ENCODE data around the gene NOD1. TPM values are rescaled to one million over a fixed set of nuclear protein-coding genes. Genes with fewer than 3 reads are reported as not detected.
"Not testable (repeated sequence)": the region's sequence is repeated elsewhere in the genome, so short reads cannot be mapped to it uniquely, and the experiment has no call there.

NOD1 gene
- total and polyA plus RNA-seq, 7 donors = 3.0 to 17.5 (median 6.4) TPM

GRCh38 chr7:30423788-30424505 is 54.6 kb downstream of the NOD1 start:
- H3K27ac ChIP-seq = no peak overlapping the region
- intact Hi-C loops (cut with DNase I) = no loop called here
- TF ChIP-seq CTCF (IDR thresholded peaks at IDR 0.05) = no peak
- TF ChIP-seq POLR2AphosphoS5 (IDR thresholded peaks at IDR 0.05) = no peak
- TF ChIP-seq EP300 (IDR thresholded peaks at IDR 0.05) = no peak
- no peak for TF ChIP-seq POLR2A (IDR thresholded peaks at IDR 0.05)
- H3K4me1 ChIP-seq = no peaks in the 10 kb centered on the region
- no peaks in the 10 kb centered on the region for H3K27me3 ChIP-seq
- DNase-seq = peak; percentile 48
- 90 to 96% methylated on average over 14 of the region's 14 CpGs for WGBS, 2 donors
- no peak overlapping the region for H3K4me3 ChIP-seq
- H3K36me3 ChIP-seq = peaks cover 0 to 23% (median 6%) of the 10 kb centered on the region in 4 donors
- H3K9me3 ChIP-seq = no peaks in the 10 kb centered on the region

GRCh38 chr7:30422922-30423321 is 55.7 kb downstream of the NOD1 start:
- Histone ChIP-seq H3K4me1 (no peaks in the 10 kb centered on the region), H3K4me3 (no peak overlapping the region), H3K9me3 (no peaks in the 10 kb centered on the region), H3K36me3 (peaks cover 0 to 15% (median 6%) of the 10 kb centered on the region in 4 donors), H3K27me3 (no peaks in the 10 kb centered on the region), H3K27ac (no peak overlapping the region)
- DNase-seq = peak; percentile 41
- TF ChIP-seq POLR2AphosphoS5 (IDR thresholded peaks at IDR 0.05) (no peak), CTCF (IDR thresholded peaks at IDR 0.05) (no peak), EP300 (IDR thresholded peaks at IDR 0.05) (no peak), POLR2A (IDR thresholded peaks at IDR 0.05) (no peak)
- WGBS, 2 donors = 91 to 92% methylated on average over 6 of the region's 6 CpGs
- intact Hi-C loops (cut with DNase I) = no loop called here

- Histone ChIP-seq H3K9me3 (no peaks in the 10 kb centered on the region), H3K4me3 (no peak overlapping the region), H3K36me3 (peaks cover 0 to 12% (median 6%) of the 10 kb centered on the region in 4 donors), H3K4me1 (no peaks in the 10 kb centered on the region), H3K27ac (no peak overlapping the region), H3K27me3 (no peaks in the 10 kb centered on the region)
- no peak for TF ChIP-seq EP300 (IDR thresholded peaks at IDR 0.05)
- no peak for TF ChIP-seq CTCF (IDR thresholded peaks at IDR 0.05)
- no peak for TF ChIP-seq POLR2A (IDR thresholded peaks at IDR 0.05)
- TF ChIP-seq POLR2AphosphoS5 (IDR thresholded peaks at IDR 0.05) = no peak
- no peak for DNase-seq
- WGBS, 2 donors = 90 to 91% methylated on average over 3 of the region's 3 CpGs
- intact Hi-C loops (cut with DNase I) = no loop called here
These were observed 56.9 kb downstream of the NOD1 start for GRCh38 chr7:30421647-30422196.

GRCh38 chr7:30420662-30421061 is 57.9 kb downstream of the NOD1 start:
- Histone ChIP-seq H3K36me3 (peaks cover 0 to 12% (median 6%) of the 10 kb centered on the region in 4 donors), H3K27ac (no peak overlapping the region), H3K9me3 (no peaks in the 10 kb centered on the region), H3K4me3 (no peak overlapping the region), H3K4me1 (no peaks in the 10 kb centered on the region), H3K27me3 (no peaks in the 10 kb centered on the region)
- TF ChIP-seq POLR2AphosphoS5 (IDR thresholded peaks at IDR 0.05) = no peak
- TF ChIP-seq POLR2A (IDR thresholded peaks at IDR 0.05) = no peak
- 88% methylated on average over 3 of the region's 3 CpGs for WGBS, 2 donors
- intact Hi-C loops (cut with DNase I) = no loop called here
- no peak for DNase-seq

GRCh38 chr7:30420080-30420479 is 58.5 kb downstream of the NOD1 start:
- 95 to 97% methylated on average over 22 of the region's 26 CpGs for WGBS, 2 donors
- H3K36me3 ChIP-seq; H3K4me1 ChIP-seq; H3K9me3 ChIP-seq; H3K27me3 ChIP-seq; H3K4me3 ChIP-seq; DNase-seq; intact Hi-C loops (cut with DNase I); H3K27ac ChIP-seq: not testable (repeated sequence)

Measured in sigmoid colon (tissue), 7 donors.